HepG2 (cell line): ENCODE data around the gene TACC3. TPM values are rescaled to one million over a fixed set of nuclear protein-coding genes. Genes with fewer than 3 reads are reported as not detected.

Source experiments
- DNMT3B ChIP-seq: conservative IDR thresholded peaks from 2 replicates; pipeline ENCODE4 v1.6.1; 2016; ENCODE audit warnings: missing biosample characterization, control low read depth
- GABPB1 ChIP-seq: IDR thresholded peaks from 2 replicates; pipeline ENCODE4 v1.6.1; 2016; ENCODE audit warnings: mild to moderate bottlenecking, missing genetic modification reagents, moderate library complexity, missing compliant biosample characterization
- HMGA1 ChIP-seq: sonication (generic); formaldehyde crosslinking; conservative IDR thresholded peaks from 2 replicates; pipeline ENCODE4 v1.4.0; 2020; ENCODE audit warnings: missing genetic modification reagents
- MEIS1 ChIP-seq: sonication (generic); formaldehyde crosslinking; IDR thresholded peaks from 2 replicates; pipeline ENCODE4 v1.9.0; 2021; ENCODE audit warnings: mild to moderate bottlenecking, missing genetic modification reagents, moderate library complexity, borderline replicate concordance
- NONO ChIP-seq, 2 experiments: fragments of 450-650 bp in 1 of 2; sonication (generic) in 1 of 2; formaldehyde crosslinking in 1 of 2; IDR thresholded peaks in 1 of 2; conservative IDR thresholded peaks in 1 of 2; 2 replicates each; pipeline versions ENCODE4 v1.6.1 to v1.8.0; 2017 to 2022; ENCODE audit warnings: mild to moderate bottlenecking in 1 of 2, missing genetic modification reagents in 1 of 2, moderate library complexity in 1 of 2
- PPARG ChIP-seq: conservative IDR thresholded peaks from 2 replicates; pipeline ENCODE4 v1.6.1; 2016; ENCODE audit warnings: missing biosample characterization, missing genetic modification reagents
- SP1 ChIP-seq, 2 experiments: fragments of 450-650 bp in 1 of 2; sonication (generic) in 1 of 2; formaldehyde crosslinking in 1 of 2; IDR thresholded peaks; 2 replicates each; pipeline versions ENCODE4 v1.4.0 to v1.6.1; 2016 to 2020; ENCODE audit warnings: missing genetic modification reagents in 1 of 2
- U2AF2 ChIP-seq: fragments of 200-400 bp; formaldehyde crosslinking; IDR thresholded peaks from 2 replicates; pipeline ENCODE4 v1.6.1; 2017; ENCODE audit warnings: low read depth, mild to moderate bottlenecking, low read length
- ZNF3 ChIP-seq: IDR thresholded peaks from 2 replicates; pipeline ENCODE4 v1.7.0; 2017; ENCODE audit warnings: inconsistent platforms
- ZNF567 ChIP-seq: sonication (generic); formaldehyde crosslinking; IDR thresholded peaks from 2 replicates; pipeline ENCODE4 v1.8.1; 2023; ENCODE audit warnings: mild to moderate bottlenecking, missing genetic modification reagents, borderline replicate concordance
- ZNF629 ChIP-seq: sonication (generic); formaldehyde crosslinking; conservative IDR thresholded peaks from 2 replicates; pipeline ENCODE4 v1.5.0; 2020; ENCODE audit warnings: missing genetic modification reagents
- ZNF652 ChIP-seq: IDR thresholded peaks from 2 replicates; pipeline ENCODE4 v1.6.1; 2016; ENCODE audit warnings: low read depth, borderline replicate concordance
- ZNF678 ChIP-seq: sonication (generic); formaldehyde crosslinking; IDR thresholded peaks from 2 replicates; pipeline ENCODE4 v1.4.0; 2020; ENCODE audit warnings: mild to moderate bottlenecking, missing genetic modification reagents
- ZNF720 ChIP-seq: sonication (generic); formaldehyde crosslinking; IDR thresholded peaks from 2 replicates; pipeline ENCODE4 v1.4.0; 2020; ENCODE audit warnings: missing genetic modification reagents
- ZNF724P ChIP-seq: sonication (generic); formaldehyde crosslinking; IDR thresholded peaks from 2 replicates; pipeline ENCODE4 v1.8.0; 2022; ENCODE audit warnings: missing genetic modification reagents, borderline replicate concordance
- ZNF749 ChIP-seq: sonication (generic); formaldehyde crosslinking; IDR thresholded peaks from 2 replicates; pipeline ENCODE4 v1.8.0; 2022; ENCODE audit warnings: mild to moderate bottlenecking, missing genetic modification reagents, moderate library complexity, borderline replicate concordance
- ZNF761 ChIP-seq: sonication (generic); formaldehyde crosslinking; conservative IDR thresholded peaks from 2 replicates; pipeline ENCODE4 v1.4.0; 2020; ENCODE audit warnings: mild to moderate bottlenecking, missing genetic modification reagents
- ZNF773 ChIP-seq: sonication (generic); formaldehyde crosslinking; IDR thresholded peaks from 2 replicates; pipeline ENCODE4 v1.4.0; 2020; ENCODE audit warnings: missing genetic modification reagents, borderline replicate concordance
- ZNF782 ChIP-seq: sonication (generic); formaldehyde crosslinking; IDR thresholded peaks from 2 replicates; pipeline ENCODE4 v1.4.0; 2020; ENCODE audit warnings: missing genetic modification reagents, mild to moderate bottlenecking, borderline replicate concordance
- ZSCAN21 ChIP-seq: sonication (generic); formaldehyde crosslinking; IDR thresholded peaks from 2 replicates; pipeline ENCODE4 v1.8.0; 2022; ENCODE audit warnings: mild to moderate bottlenecking, missing genetic modification reagents, moderate library complexity, borderline replicate concordance
- polyA plus RNA-seq, 8 experiments: library from polyadenylated mRNA; depleted of rRNA in 3 of 8; stranded (reverse) in 7 of 8; unstranded in 1 of 8; fragments of >200 nt; fragmentation: Illumina TruSeq in 4 of 8; extraction: Trizol in 4 of 8; gene quantifications; 2 replicates each; pipeline versions ENCODE4 v1.2.1 to v1.2.3, GENCODE V29; 2011 to 2016; ENCODE audit warnings: low read depth in 4 of 8, missing spikeins in 1 of 8, mixed read lengths in 1 of 8; ENCODE audit not compliant: insufficient read depth in 1 of 8
- total RNA-seq, 5 experiments: library from RNA; depleted of rRNA; stranded (reverse); fragments of >200 nt; fragmentation: Illumina TruSeq; extraction: Trizol; gene quantifications; 2 replicates each; pipeline ENCODE4 v1.2.3, GENCODE V29; 2016; ENCODE audit warnings: low read depth in 1 of 5
- TF ChIP-seq, protein P1 (sequence below): sonication (generic); formaldehyde crosslinking; IDR thresholded peaks from 2 replicates; pipeline ENCODE4 v1.4.0; 2020; ENCODE audit warnings: mild to moderate bottlenecking, missing genetic modification reagents
- TF ChIP-seq, protein P2 (sequence below): sonication (generic); formaldehyde crosslinking; IDR thresholded peaks from 2 replicates; pipeline ENCODE4 v1.5.1; 2020; ENCODE audit warnings: mild to moderate bottlenecking, missing genetic modification reagents, moderate library complexity
- TF ChIP-seq, protein P3 (sequence below): sonication (generic); formaldehyde crosslinking; IDR thresholded peaks from 2 replicates; pipeline ENCODE4 v1.8.1; 2023; ENCODE audit warnings: mild to moderate bottlenecking, missing genetic modification reagents, borderline replicate concordance

TACC3 gene
- total and polyA plus RNA-seq, 2 of the 13 experiments (the other 11 are each of a cell fraction or from before 2014, with no cell fraction given) = 20.3 to 21.2 TPM

DNA sequence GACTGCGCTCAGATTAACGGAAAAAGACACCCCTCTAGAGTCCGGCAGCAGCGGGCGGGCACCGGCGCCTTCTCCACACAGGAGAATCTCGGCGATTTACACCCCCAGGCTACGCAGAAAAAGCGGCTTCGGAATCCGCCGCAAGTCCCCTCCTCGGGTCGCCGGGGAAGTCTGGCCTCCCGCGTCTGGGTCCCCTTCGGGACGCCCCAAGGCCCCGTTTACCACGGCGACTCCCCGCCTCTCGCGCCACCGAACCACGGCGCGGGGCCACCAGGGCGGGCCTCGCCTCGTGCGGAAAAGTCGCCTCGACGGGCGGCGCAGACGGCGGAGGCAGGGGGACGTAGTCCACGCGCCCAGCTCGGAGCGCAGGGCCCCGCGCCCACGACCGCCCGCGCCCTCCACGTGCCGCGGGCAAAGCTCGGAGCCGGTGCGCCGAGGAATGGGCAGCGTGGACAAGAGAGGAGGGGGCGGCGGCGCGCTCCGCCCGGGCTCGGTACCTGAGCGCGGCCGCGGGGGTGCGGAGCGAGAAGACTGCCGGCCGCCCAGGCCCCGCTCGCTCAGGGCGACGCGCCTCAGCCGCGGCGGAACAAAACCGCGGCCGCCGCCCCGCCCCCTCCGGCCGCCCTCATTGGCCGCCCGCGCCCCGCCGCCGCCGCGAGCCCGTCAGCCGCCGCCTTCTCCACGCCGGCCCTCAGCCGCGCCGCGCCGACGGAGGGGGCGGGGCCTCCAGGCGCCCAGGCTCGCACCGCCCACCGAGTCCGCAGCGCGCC lies 37.4 kb upstream of the TACC3 start, which contains the start of gene FAM53A (continued):
- TF ChIP-seq HMGA1 (no peak), PPARG (CRISPR knock-in tag) (no peak), ZNF629 (no peak), ZNF567 (no peak), MEIS1 (no peak), ZNF3 (CRISPR knock-in tag) (no peak), ZSCAN21 (CRISPR knock-in tag) (peak; percentile 74), ZNF724P (CRISPR knock-in tag) (peak; percentile 26; the same call in 1 of the 2 replicates), ZNF678 (CRISPR knock-in tag) (0 out of 2 replicates have a peak, but pooled peaks have one; percentile 32), GABPB1 (no peak; the same call in 1 of the 2 replicates), SP1 (IDR thresholded peaks at IDR 0.05) (no peak), SP1 (CRISPR knock-in tag; IDR thresholded peaks at IDR 0.05) (no peak), ZNF761 (CRISPR knock-in tag) (no peak), ZNF749 (no peak), ZNF652 (no peak), U2AF2 (no peak), ZNF720 (no peak), DNMT3B (no peak), ZNF782 (CRISPR knock-in tag) (no peak), ZNF773 (no peak), NONO (IDR thresholded peaks at IDR 0.05) (no peak), NONO (CRISPR knock-in tag; conservative IDR thresholded peaks at IDR 0.05) (no peak)
- TF ChIP-seq, protein P1, sequence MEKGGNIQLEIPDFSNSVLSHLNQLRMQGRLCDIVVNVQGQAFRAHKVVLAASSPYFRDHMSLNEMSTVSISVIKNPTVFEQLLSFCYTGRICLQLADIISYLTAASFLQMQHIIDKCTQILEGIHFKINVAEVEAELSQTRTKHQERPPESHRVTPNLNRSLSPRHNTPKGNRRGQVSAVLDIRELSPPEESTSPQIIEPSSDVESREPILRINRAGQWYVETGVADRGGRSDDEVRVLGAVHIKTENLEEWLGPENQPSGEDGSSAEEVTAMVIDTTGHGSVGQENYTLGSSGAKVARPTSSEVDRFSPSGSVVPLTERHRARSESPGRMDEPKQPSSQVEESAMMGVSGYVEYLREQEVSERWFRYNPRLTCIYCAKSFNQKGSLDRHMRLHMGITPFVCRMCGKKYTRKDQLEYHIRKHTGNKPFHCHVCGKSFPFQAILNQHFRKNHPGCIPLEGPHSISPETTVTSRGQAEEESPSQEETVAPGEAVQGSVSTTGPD (CRISPR knock-in tag) = no peak
- TF ChIP-seq, protein P2, sequence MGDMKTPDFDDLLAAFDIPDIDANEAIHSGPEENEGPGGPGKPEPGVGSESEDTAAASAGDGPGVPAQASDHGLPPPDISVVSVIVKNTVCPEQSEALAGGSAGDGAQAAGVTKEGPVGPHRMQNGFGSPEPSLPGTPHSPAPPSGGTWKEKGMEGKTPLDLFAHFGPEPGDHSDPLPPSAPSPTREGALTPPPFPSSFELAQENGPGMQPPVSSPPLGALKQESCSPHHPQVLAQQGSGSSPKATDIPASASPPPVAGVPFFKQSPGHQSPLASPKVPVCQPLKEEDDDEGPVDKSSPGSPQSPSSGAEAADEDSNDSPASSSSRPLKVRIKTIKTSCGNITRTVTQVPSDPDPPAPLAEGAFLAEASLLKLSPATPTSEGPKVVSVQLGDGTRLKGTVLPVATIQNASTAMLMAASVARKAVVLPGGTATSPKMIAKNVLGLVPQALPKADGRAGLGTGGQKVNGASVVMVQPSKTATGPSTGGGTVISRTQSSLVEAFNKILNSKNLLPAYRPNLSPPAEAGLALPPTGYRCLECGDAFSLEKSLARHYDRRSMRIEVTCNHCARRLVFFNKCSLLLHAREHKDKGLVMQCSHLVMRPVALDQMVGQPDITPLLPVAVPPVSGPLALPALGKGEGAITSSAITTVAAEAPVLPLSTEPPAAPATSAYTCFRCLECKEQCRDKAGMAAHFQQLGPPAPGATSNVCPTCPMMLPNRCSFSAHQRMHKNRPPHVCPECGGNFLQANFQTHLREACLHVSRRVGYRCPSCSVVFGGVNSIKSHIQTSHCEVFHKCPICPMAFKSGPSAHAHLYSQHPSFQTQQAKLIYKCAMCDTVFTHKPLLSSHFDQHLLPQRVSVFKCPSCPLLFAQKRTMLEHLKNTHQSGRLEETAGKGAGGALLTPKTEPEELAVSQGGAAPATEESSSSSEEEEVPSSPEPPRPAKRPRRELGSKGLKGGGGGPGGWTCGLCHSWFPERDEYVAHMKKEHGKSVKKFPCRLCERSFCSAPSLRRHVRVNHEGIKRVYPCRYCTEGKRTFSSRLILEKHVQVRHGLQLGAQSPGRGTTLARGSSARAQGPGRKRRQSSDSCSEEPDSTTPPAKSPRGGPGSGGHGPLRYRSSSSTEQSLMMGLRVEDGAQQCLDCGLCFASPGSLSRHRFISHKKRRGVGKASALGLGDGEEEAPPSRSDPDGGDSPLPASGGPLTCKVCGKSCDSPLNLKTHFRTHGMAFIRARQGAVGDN (CRISPR knock-in tag) = peak; percentile 84
- TF ChIP-seq, protein P3, sequence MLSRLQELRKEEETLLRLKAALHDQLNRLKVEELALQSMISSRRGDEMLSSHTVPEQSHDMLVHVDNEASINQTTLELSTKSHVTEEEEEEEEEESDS (CRISPR knock-in tag) = no peak
